ENCODE measurements around the gene PALD1.
A peak's percentile ranks its signal among the peaks of the same experiment; 100 is the strongest.

PALD1 gene

DNA sequence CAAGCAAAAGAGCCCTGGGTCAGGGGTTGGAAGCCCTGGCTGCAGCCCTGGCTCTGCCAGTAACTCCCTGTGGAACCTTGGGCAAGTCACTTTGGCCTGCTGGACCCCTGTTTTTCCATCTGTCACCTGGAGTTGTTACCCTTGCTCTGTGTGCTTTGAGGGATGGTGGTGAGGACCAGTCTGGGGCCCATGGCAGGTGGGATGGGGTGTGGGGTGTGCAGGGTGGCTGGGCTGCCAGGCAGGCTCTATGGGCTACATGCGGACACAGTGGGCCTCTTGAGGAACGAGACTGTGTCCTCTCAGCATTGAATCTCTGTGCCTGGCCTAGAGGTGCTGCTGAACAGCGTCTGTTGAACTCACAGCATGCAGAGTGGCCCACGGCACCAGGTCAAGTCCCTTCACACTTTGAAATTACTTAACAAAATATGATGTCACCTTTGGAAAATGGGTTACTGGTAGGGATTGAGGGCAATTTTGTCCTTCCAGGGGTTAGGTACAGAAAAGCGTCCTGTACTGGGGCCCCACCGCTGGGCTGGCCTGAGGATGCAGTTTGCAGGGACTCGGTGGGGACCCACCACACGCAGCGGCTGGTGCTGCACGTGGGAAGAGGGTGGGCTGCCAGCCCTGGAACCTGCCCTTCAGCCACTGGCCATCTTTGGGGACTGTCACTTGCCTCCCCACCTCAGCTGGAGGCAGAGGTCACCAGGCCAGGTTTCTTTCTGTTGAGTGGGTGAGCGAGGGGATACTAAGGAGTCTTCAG, 78.7 kb downstream of the PALD1 start:
- DNase-seq (ENCODE audit: low spot score) = no peak

DNA sequence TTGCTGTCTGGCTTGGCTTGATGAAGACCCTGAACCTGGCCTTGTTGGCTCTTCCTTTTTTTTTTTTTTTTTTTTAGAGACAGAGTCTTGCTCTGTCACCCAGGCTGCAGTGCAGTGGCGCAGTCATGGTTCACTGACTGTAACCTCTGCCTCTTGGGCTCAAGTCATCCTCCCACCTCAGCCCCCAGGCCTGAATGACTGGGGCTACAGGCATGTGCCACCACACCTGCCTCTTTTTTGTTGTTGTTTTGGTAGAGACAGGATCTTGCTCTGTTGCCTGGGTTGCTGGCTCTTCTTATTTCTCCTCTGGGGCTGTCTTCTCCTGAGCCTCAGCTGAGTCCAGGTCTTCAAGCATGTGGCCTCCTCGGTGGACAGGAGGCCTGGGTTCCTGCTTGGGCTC, 79.3 kb downstream of the PALD1 start:
- no peak for DNase-seq (ENCODE audit: low spot score)

DNA sequence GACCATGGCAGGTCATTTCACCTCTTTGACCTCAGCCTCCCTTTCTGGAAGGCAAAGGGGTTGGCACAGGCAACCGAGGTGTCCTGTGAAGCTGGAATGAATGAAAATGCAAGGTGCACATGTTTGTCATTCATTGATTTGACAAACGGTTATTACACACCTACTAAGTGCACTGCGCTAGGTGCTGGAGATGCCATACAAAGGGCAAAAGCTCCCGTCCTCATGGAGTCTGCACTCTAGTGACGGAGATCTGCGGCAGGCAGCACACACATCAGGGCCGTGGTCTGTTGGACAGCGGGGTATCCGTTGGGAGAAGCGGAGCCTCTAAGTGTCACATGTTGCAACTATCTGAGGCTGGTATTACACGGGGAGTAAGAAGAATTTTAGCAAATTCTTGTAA, 79.7 kb downstream of the PALD1 start:
- DNase-seq (ENCODE audit: low spot score) = no peak

DNA sequence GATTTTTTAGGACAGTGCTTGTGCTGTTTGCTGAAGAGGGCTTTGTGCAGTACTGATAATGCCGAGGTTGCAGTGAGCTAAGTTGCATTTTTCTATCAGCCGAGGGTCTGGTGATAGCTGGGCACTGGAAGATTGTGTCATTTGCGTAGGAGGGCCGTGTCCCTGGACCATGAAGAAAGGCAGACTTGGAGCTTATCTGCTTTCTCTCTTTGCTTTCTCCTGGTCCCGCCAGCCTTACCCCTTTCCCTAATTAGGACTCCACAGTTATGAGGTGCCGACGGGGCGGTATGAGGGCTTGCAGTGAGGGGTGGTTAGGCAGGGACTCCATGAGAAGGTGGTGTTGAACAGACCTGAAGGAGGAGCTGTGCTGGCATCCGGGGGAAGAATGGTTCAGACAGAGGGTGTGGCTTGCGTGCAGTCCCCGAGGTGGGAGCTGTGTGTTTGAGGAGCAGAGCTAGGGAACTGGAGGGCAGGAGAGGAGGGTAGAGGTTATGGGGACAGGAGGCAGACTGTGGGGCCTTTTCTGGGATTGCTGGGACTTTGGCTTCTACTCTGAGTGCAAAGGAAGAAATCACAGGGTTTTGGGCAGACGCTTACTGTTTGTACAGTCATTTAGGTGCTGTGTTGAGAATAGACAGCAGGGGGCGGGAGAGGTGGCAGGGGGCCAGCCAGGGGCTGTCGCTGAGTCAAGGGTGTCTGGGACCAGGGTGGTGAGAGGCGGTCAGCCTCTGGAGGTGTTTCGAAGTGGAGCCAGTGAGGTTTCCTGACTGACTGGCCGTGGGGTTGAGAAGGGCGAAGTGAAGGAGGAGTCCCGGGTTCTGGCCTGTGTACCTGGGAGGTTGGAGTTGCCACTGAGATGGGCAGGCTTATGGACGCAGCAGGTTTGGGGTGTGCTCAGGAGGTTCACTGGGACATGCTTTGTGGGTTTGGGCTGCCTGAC, 80.6 kb downstream of the PALD1 start:
- DNase-seq (ENCODE audit: low spot score) = peak; percentile 86

DNA sequence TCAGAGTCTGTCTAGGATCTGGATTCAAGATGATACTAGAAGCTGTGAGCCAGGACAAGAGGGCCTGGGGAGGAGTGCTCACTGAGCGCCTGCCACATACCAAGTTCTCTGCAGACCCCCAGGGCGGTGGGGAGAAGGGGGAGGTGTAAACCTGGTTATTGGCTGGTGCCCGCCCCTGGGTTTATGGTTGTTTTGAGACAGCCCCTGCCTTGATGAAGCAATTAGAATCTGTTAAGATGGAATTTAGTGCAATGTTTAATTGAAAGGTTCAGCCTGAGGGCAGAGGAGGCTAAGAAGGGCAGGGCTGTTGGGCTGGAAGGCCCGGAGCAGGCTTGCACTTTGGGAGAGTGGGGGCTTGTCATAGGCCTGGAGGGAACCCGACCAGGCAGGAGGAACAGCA, 81.3 kb downstream of the PALD1 start:
- no peak for DNase-seq (ENCODE audit: low spot score)

DNA sequence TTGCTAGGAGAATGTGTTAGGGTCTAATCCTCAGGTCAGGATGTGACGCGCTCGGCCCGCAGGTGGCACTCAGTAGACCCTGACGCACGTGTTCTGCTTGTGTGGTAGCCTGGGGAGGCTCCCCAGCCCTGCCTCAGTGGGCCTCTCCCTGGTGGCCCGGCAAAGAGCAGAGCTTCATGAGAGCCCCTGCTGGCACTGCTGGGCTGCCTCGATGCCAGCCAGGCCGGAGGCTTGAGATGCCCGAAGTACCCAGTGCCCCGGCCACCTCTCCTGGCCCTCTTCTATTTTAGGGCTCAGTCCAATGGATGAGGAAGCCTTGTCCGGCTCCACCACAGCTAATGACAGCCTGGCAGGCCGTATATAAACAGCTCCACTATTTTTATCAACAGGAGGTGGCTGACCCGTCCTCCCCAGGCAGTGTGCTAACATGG, 82.0 kb downstream of the PALD1 start:
- no peak for DNase-seq (ENCODE audit: low spot score)

DNA sequence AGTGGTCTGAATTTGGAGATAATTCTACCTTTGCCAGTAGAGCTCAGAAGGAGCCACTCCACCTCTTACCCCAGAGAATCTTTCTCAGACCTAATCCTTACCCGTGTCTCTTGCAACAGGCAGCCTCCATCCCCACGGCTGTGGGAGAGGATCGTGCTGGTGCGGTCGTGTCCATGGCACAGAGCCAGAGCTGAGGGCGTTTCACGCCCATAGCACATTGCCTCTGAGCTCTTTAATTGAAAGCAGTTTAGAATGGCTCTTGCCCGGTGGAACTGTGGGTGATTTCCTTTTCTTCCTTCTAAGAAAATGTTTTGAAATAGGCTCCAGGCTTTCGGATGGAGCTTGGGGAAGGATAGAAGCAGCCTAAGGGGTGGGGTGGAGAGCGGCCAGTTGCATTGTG, 82.5 kb downstream of the PALD1 start:
- no peak for DNase-seq (ENCODE audit: low spot score)

DNA sequence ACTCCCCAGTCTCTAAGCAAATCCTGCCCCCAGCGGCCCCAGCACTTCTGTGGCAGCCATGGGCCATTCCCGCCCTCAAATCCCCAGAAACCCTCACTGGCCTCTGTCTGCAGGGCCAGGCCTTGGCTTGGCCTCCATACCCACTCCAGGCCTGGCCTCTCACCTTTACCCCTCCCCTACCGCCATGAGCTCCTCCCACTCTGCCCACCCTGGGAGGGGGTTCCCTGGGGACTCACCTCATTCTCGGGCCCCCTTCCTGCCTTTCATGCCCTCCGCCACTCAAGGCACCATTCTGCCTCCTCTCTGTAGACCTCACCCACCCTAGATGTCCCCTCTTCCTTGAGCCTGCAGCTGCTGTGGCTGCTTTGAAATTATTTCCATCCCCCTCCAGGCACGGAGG, 83.0 kb downstream of the PALD1 start:
- DNase-seq (ENCODE audit: low spot score) = no peak

DNA sequence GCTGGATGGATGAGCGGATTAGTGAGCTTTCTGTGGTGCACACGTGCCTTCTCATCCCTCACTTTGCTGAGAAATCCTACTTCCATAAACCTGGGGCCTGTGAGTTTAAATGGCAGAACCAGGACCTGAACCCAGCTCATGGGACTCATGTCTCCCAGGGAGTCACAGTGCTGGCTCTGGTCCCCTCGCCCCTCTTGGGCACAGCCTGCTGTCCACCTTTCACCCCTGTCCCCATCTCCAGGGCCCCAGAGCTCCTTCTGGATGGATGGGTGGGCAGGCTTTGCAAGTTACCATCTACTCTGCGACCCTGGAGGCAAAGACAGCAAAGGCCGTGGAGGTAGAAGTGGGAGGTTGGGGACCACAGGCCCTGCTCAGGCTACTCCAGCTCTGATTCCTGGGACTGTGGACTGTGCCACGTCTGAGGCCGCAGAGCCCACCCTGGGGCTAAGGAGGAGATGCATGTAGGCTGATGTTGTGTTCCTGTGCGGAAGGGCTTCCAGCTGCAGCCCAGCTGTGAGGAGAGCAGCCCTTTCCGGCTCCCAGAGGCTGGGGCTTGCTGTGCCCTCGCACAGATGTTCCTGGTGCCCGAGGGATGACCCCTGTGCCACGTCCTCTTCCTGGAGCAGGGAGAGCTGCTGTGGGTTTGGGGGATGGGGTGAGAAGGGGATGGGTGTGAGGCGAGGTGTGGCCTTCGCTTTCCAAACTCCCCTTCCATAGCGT, 83.6 kb downstream of the PALD1 start:
- DNase-seq (ENCODE audit: low spot score) = no peak

DNA sequence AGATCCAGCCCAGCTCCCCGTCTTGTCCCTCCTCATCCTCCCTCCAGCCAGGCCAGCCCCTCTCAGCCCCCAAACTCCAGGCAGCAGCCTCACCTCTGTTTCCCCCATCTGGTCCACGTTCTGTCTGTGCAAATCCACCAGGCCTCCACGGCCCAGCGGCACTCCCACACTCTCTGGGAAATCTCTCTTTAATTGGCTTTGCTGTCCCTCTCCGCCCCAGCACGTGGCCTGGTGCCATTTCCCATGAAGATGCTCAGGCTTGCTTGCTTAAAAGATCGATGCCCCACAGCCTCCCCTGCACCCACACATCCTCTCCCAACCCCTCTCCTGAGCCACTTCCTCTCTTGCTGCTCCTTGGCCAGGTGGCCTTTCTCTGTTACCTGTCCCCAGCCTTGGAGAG, 84.7 kb downstream of the PALD1 start:
- DNase-seq (ENCODE audit: low spot score) = no peak

DNA sequence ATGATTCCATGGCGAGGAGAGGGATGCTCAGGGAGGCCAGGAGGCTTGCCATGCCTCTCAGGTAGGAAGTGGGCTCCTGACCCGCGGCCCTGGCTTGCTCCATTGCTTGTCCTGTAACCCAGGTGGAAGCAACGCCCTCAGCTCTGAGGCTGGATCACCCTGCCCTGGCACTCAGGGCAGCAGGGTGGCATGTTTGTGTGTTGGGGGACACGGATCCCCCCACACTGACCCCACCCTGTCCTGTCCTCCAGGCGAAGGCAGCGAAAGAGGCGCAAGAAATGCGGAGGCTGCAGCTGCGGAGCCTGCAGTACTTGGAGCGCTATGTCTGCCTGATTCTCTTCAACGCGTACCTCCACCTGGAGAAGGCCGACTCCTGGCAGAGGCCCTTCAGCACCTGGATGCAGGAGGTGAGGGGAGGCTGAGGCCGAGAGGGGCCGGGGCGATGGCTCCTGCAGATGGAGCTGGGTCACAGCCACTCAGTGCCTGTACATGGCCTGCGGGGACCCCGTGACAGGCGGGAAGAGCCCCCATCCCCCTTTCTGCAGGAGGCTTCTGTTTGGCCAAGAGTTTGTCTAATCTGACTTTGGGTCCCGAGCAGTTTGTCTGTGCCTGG, 85.7 kb downstream of the PALD1 start:
- no peak for DNase-seq (ENCODE audit: low spot score)

DNA sequence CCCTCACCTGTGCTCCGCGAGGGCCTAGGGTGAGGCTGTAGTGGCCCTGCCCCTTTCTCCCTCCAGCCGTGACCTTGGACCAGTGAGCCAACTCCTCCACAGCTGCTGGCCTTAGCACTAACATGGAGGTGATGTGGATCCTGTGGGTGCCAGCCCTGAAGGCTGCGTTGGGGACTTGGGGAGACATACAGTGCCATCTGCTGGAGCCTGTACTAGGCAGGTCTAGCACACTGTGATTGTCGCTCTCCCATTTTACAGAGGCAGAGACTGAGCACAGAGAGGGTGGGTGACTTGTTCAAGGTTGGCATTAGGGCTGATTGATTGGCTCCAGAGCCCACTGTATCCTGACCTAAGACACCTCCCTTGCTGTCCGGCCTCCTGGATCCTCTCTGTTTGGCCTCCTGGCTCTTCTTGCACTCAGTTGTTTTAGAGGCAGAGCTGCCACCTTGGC, 86.4 kb downstream of the PALD1 start:
- no peak for DNase-seq (ENCODE audit: low spot score)

DNA sequence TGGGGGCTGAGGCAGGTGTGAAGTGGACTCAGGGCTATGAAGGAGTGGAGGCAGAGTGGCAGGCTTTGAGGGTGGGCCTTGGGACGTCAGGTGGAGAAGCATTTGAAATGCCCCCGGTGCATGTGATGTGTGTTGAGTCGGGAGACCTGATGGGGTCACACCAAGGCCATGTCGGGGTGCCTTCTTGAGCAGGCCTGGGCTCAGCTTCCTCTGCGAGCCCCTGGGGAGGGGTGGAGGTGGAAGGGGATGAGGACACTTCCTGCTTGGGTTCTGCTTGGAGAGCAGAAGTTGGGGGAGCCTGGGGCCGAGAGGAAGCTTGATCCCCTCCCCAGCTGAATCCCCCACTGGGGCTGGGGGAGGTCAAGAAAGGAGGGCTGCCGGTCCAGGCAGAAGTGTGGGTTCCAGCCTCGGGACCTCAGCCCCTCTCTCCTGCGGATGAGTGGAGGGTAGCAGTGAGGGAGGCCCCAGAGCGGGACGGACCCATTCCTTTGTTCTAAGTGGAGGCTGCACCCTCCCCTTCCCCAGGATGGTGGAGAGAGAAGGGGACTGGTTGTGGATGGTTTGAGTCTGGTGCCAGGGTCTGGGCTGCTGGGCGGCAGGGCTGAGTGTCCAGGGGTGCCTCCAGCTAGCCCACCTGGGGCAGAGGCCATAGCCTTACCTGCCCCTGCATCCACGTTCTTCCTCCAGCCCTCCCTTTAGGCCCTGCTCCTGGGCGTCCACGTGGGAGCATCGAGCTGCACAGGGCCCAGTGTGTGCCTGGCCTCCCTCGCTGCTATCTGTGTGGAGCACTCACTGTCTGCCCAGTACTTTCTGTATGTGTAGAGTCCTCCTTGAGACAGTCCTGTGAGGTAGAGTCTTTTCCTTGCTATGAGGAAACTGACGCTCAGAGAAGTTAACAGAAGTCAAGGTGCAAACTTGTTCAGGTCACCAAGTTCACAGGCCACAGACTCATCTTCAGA, 87.3 kb downstream of the PALD1 start:
- DNase-seq (ENCODE audit: low spot score) = no peak

DNA sequence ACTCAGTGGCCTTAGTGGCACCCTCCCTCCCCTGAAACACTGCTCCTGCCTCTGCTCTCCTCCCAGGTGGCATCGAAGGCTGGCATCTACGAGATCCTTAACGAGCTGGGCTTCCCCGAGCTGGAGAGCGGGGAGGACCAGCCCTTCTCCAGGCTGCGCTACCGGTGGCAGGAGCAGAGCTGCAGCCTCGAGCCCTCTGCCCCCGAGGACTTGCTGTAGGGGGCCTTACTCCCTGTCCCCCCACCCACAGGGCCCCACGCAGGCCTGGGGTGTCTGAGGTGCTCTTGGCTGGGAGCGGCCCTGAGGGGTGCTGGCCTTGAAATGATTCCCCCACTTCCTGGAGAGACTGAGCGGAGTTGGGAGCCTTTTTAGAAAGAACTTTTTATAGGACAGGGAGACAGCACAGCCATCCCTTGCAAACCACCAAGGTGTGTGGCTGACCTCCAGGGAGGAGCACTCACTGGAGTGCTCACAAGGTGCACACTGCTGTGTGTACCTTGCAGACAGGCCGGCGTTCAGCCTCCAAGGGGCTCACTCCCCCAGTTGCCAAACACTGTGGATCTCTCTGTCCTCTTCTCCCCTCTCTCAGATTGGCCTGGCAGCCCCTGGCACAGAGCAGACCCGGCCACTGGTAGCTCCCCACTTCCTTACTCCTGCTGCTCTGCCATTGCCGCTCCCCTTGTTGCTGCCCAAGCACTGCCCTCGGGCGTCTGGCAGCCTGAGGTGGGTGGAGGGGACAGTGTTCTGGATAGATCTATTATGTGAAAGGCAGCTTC, 88.1 kb downstream of the PALD1 start:
- no peak for DNase-seq (ENCODE audit: low spot score)

DNA sequence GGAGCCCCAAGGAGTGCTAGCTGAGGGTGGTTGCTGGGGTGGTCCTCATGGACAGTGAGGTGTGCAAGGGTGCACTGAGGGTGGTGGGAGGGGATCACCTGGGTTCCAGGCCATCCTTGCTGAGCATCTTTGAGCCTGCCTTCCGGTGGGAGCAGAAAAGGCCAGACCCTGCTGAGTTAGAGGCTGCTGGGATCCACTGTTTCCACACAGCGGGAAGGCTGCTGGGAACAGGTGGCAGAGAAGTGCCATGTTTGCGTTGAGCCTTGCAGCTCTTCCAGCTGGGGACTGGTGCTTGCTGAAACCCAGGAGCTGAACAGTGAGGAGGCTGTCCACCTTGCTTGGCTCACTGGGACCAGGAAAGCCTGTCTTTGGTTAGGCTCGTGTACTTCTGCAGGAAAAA, 89.0 kb downstream of the PALD1 start:
- DNase-seq (ENCODE audit: low spot score) = no peak

DNA sequence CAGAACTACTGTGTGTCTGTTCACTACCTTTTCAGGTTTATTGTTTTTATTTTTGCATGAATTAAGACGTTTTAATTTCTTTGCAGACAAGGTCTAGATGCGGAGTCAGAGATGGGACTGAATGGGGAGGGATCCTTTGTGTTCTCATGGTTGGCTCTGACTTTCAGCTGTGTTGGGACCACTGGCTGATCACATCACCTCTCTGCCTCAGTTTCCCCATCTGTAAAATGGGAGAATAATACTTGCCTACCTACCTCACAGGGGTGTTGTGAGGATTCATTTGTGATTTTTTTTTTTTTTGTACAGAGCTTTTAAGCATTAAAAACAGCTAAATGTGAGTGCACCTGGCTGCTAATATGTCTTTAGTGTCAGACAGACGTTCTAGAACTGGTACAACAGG, 89.5 kb downstream of the PALD1 start:
- DNase-seq (ENCODE audit: low spot score) = no peak

DNA sequence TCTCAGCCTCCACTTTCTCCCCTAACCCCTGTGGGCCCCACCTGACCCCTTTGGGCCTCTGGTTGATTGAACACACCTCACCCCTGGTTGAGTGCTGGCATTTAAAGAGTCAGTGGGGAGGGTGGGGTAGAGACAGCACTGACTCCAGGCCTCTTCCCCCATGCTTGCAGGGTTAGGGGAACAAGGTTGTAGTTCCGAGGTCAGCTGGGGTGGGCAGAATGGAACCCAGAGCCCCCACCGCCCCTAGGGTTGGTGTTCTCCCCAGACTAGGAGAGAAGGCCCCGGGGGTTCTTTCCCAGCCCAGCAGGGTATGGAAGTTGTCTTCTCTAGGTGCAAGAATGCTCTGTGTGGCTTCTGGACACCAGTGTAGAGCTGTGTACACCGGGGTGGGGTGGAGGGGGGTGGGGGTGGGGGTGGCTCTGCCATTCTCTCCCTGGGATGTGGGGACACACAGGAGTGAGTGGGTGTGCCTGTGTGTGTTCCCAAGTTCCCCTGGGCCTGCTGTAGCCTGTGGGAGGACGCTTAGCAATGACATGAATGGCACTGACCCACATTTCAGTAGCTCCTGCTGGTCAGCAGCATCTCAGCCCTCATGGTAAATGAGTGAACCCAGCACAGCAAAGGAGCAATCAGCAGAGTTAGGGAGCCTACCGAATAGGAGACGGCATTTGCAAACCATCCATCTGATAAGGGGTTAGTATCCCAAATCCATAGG, 90.4 kb downstream of the PALD1 start:
- no peak for DNase-seq (ENCODE audit: low spot score)

DNA sequence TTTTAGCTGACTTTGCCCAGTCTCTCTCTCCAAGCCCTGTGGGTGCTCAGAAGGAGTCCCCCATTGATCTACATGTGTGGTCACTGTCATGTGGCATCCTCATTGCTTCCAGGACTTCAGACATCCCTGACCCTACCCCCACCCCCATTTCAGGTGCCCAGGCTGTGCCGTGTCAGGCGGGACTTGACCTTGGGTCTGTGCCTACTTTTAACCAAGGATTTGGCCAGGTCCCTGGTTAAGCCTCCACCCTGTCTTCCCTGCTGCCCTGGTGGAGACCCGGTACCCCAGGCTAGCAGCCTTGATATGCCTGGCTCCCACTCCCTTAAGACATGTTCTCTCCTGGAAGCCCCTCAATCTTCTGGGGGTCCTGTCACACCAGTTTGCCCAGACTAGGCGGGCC, 92.7 kb downstream of the PALD1 start:
- no peak for DNase-seq (ENCODE audit: low spot score)

DNA sequence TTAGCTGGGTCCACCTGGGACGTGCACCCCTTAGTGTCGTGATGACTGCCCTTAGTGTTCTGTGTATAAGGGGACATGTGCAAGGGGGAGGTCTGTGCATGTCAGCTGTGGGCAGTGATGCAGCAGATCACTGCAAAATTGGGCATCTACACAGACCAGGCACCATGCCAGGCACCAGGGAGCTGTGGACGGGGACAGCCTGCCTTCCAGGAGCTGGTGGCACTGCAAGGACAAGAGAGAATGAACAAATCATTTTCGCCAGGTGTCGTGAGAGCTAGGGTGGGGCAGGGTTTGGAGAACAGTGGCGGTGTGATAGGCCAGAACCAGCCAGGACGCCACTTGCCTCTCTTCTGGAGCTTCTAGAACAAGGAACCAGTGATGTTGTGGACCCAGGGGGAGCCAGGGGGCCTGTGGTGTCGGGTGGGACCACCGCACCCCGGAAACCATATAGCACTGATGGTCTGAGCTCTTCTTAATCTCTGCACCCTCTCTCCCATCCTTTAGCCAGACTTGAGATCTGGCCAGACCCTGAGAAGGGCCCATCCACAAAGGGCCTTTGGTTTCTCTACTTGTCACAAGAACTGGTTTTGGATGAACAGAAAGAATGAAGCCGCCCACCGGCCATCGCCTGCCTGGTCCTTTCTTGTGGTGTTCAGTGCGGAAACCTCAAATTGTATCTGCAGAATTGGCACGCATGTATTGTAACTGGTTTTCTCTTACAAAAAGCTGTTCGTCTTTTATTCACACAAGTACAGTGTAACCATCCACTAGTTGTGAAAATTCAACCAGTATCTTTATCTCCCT, 93.3 kb downstream of the PALD1 start:
- no peak for DNase-seq (ENCODE audit: low spot score)
